GM21423 (cell line): ENCODE data around the gene IRGC.
"Not testable (repeated sequence)": the region's sequence is repeated elsewhere in the genome, so short reads cannot be mapped to it uniquely, and the experiment has no call there.

ENCODE experiments used
- ATAC-seq: cut with Tn5 transposase; IDR thresholded peaks from one replicate; pipeline ENCODE4 v1.9.1; 2021; ENCODE audit warnings: mild to moderate bottlenecking, moderate library complexity; ENCODE audit not compliant: unreplicated experiment

Gene IRGC, protein sequence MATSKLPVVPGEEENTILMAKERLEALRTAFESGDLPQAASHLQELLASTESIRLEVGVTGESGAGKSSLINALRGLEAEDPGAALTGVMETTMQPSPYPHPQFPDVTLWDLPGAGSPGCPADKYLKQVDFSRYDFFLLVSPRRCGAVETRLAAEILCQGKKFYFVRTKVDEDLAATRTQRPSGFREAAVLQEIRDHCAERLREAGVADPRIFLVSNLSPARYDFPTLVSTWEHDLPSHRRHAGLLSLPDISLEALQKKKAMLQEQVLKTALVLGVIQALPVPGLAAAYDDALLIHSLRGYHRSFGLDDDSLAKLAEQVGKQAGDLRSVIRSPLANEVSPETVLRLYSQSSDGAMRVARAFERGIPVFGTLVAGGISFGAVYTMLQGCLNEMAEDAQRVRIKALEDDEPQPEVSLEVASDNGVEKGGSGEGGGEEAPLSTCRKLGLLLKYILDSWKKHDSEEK

DNA sequence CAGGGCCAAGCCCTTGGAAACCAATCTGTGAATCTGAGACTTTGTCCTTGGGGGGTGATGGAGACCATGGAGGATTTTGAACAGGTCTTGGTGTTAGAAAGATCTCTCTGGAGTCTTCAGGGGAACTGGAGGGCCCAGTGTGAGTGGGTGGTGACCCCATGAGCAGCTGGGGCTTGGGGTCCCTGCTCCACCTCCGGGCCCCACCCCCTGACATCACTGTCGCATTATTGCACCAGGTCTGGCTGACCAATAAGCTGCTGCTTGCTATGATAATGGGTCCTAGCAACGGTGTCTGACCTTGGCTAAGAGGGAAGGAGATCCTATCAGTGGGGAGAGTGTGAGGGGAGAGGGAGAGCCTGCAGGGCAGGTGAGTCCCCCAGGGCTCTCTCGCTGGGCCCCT, at the start of gene IRGC:
Gene IRGC, plus strand, starts transcription at position 301 of the 400 bp plus-strand sequence. CDS start 2,483 bp downstream, outside the sequence.
- no peak for ATAC-seq

DNA sequence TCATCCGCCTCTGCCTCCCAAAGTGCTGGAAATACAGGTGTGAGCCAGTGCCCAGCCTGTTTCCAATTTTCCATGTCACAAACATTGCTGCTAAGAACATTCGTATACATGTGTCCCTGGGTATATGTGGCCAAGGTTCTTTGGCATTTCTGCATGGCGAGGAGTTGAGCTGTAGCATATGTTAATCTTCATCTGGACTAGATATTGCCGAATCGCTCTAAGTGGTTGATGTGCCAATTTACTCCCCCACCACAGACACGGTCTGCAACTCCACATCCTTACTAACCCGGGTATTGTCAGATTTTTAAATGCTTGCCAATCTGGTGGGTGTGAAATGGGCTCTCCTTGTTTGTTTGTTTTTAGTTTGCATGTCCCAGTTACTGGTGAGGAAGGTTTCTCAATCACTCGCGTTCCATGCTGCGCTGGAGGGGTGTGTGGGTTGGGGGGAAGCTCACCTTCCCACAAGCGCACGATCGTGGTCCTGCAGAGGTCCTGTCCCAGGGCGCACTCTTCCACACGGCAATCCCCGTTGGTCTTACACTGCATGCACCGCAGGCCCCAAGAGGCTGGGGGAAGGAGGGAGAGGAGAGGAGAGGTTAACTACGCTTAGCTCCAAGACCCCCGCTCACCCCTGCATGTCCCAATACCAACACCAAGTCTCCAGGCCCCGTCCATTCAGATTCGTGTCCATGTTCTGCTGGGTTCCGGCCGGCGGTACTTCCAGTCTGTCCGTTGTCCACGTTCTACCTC, 48.6 kb upstream of the IRGC start:
- ATAC-seq, result no peak

DNA sequence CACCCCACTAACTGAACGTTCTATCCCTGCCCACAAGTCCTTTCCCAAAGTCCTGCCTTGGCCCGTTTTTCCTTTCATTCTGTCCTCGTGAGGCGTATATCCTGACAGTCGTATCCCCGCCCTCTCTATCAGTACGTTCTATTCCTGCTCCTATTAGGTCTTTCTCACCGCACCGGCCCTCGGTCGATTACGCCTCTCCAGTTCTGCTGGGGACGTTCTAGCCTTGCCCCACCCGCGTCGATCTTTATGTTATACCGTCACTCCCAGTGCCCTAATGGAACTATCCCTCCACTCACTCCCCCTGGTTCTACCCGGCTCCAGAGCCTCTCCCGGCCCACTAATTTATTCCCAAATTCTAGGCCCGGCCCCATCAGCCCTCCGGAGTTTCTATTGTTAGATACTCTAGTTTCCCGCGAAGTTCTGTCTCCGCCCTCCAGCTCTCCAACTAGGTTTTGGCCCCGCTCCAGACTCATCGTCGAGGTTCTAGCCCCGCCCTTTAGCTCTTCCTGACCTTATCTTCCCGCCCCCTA, 47.9 kb upstream of the IRGC start:
- no peak for ATAC-seq

GRCh38 chr19:43668406-43669109, 47.3 kb upstream of the IRGC start:
- ATAC-seq, result peak; percentile 84

DNA sequence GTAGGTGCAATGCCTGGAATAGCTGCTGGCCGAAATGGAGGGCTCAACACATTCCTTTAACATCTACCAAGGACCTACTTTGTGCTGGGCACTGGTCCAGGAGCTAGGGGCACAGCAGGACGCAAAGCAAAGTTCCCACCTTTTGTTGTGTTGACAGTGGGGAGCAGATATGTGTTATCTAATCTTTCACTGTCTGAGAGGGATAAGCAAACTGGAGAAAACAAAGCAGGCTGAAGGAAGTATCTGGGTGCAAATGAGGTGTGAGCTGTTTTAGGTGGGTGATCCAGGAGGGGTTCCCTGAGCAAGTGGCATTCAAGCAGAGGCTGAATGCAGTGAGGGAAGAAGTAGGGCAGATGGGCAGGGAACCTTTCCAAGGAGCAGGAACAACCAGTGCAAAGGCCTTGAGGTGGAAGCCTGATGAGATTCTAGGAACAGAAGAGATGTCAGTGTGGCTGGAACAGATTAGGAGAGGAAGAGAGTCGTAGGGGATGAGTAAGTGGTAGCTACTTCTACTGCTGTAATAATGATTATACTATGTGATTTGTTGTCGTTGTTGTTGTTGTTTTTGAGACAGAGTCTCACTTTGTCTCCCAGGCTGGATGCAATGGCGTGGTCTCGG, 43.7 kb upstream of the IRGC start:
- no peak for ATAC-seq

GRCh38 chr19:43673637-43674036, 42.2 kb upstream of the IRGC start:
- no peak for ATAC-seq

GRCh38 chr19:43674183-43674582, 41.7 kb upstream of the IRGC start:
- ATAC-seq, result no peak

- ATAC-seq, result no peak
Observed at GRCh38 chr19:43674596-43674995, 41.3 kb upstream of the IRGC start.

- ATAC-seq, result peak; percentile 42
Observed at GRCh38 chr19:43675269-43675879, 40.5 kb upstream of the IRGC start.

DNA sequence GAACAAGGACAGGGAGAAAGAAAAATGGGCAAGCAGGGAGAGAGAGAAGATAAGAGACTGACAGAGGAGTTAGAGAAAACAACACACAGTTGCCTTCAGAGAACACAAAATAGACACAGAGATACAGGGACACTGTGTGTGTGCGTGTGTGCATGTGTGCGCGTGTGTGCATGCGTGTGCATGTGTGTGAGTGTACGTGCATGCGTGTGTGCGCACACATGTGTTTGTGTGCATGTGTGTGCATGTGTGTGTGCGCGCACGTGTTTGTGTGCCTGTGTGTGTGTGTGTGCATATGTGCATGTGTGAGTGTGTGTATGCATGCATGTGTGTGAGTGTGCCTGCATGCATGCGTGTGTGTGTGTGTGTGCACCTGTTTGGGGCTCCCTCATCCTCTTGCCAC, 40.0 kb upstream of the IRGC start:
- no peak for ATAC-seq

DNA sequence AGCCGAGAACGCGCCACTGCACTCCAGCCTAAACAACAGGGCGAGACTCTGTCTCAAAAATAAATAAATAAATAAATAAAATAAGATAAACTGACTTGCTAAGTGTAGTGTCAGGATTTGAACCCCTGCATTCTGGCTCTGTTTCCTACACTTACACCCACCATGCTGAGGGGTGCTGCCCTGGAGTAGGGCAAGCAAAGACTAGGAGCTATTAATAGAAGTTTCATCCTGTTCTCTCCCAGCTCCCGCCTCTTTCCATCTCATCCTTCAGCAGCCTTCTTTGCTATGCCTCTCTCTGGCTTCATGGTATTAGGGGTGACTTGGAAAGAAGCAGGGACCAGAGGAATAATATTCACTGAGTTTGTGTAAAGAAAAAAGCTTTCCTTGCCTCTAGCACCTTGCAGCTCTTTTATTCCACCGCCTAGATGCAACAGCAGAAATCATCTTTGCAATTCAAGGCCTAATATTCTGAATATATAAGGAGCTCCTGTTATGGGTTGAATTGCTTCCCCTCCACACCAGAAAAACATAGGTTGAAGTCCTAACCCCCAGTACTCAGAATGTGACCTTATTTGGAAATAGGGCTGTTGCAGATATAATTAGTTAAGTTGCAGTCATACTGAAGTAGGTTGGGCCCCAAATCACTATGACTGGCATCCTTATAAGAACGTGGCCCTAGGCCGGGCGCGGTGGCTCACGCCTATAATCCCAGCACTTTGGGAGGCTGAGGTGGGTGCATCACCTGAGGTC, 37.2 kb upstream of the IRGC start:
- ATAC-seq, result no peak

GRCh38 chr19:43681821-43682220, 34.1 kb upstream of the IRGC start:
- ATAC-seq, result no peak

DNA sequence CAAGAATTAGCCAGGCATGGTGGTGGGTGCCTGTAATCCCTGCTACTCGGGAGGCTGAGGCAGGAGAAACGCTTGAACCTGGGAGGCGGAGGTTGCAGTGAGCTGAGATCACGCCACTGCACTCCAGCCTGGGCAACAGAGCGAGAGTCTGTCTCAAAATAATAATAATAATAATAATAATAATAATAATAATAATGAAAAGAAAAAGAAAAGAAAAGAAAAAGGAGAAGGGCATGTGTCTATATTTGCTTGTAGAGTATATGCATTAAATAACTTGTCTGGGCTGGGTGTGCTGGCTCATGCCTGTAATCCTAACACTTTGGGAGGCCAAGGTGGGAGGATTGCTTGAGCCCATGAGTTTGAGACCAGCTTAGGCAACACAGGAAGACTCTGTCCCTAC, 33.6 kb upstream of the IRGC start:
- ATAC-seq, result not testable (repeated sequence)

DNA sequence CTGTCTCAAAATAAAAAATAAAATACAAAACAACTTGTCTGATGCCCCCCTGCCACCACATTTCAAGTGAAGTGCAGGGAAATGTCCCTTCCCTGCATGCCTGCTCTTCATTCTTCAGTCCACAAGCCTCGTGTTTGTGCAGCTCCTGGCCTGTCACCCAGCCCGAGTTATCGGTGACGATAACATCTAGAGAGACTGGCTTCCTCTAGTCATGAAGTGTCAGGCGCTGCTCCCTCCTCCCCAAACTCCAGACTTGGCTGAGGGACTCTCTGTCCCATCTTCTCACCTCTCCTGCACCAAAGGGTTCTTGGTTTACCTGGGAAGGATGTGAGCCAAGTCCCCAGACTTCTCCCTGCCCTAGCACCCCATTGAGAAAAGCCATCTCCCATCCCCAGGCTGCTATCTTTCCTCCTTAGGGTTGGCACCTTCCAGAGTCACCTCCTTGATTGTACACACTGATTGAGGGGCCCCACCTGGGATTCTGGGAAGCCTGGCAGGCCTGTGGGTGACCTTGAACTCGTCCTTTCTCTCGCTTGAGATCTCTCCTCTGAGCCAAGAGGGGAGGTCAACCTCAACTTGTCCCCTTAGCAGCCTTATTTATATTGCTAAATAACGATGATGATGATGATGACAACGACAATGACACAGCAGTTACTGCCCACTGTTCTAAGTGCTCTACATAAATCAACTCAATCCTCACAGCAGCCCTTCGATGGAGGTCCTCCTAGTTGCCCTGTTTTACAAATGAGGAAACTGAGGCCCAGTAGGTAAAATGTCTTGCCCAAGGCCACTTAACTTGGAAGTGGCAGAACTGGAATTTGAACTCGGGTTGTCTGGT, 32.8 kb upstream of the IRGC start:
- ATAC-seq, result no peak

- no peak for ATAC-seq
Observed at GRCh38 chr19:43683905-43684304, 32.0 kb upstream of the IRGC start.

GRCh38 chr19:43684326-43684725, 31.6 kb upstream of the IRGC start:
- no peak for ATAC-seq

GRCh38 chr19:43687660-43687997, 28.2 kb upstream of the IRGC start:
- ATAC-seq, result no peak

DNA sequence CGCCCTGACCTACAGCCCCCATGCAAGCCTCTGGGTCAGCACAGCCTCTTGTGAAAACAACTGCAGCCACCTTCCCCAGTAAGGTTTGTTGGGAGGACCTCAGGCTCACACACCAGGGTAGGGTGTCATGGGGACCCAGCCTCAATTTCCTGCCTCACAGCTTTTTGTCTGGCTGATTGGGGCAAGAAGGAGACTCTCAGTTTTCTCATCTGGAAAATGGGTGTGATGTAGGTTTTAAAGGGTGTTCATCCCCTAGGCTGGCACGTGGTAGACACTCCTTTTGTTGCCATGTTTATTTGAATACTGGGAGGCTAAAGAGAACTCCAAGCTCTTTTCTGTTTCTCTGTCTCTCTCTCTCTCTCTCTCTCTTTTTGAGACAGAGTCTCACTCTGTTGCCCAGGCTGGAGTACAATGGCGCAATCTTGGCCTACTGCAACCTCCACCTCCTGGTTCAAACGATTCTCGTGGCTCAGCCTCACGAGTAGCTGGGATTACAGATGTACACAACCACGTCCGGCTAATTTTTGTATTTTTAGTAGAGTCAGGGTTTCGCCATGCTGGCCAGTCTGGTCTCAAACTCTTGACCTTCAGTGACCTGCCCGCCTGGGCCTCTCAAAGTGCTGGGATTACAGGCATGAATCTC, 27.7 kb upstream of the IRGC start:
- ATAC-seq, result no peak
